A673 (cell line): ENCODE measurements around the gene SUPT3H.

Experiments
- CTCF ChIP-seq: fragments of 300-800, 200-600 bp; sonication (generic); conservative IDR thresholded peaks from 2 replicates; pipeline ENCODE4 v1.5.1; 2017; ENCODE audit warnings: low read depth, mild to moderate bottlenecking, antibody characterized with exemption, low read length, moderate library complexity, mixed read lengths
- EZH2 ChIP-seq: fragments of 200-600 bp; sonication (generic); IDR thresholded peaks from 2 replicates; pipeline ENCODE4 v1.6.1; 2017; ENCODE audit warnings: borderline replicate concordance, low read depth, mild to moderate bottlenecking, mixed read lengths, antibody characterized with exemption, low read length; ENCODE audit not compliant: poor library complexity, severe bottlenecking

- TF ChIP-seq CTCF: no peak
- TF ChIP-seq EZH2: no peak
Measured at GRCh38 chr6:45118754-45119153, 259.0 kb downstream of the SUPT3H start.
